ENCODE data around the gene ASCC1.

DNA sequence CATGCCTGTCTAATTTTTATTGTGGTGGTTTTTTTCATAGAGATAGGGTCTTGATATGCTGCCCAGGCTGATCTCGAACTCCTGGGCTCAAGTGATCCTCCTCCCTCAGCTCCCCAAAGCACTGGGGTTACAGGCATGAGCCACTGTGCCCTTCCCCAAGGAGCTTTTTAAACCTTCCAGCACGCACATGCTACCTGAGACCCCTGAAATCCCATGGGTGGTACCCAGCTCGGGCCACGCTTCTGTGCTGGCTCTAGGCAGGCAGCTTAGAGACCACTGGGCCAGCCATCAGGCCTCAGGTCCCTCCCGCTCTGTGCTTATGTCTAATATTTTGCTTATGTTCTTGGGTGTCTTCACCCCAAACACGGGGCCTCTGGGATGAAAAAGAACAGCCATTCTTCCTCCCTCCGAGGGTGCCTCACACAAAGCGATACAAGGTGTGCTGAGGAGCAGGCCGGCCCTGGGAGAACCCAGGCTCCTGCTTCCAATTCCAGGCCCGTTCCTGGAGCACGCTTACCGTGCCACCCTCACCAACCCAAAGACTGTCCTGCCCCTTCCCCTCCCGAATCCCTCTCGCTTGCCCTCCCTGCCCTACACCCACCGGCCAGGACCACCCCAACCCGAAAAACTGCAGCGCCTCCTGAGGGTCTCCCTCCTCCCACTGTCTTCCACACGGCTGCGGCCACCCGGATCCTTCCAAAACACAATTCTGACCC, 138.6 kb downstream of the ASCC1 start:
- TF ChIP-seq, protein P1, sequence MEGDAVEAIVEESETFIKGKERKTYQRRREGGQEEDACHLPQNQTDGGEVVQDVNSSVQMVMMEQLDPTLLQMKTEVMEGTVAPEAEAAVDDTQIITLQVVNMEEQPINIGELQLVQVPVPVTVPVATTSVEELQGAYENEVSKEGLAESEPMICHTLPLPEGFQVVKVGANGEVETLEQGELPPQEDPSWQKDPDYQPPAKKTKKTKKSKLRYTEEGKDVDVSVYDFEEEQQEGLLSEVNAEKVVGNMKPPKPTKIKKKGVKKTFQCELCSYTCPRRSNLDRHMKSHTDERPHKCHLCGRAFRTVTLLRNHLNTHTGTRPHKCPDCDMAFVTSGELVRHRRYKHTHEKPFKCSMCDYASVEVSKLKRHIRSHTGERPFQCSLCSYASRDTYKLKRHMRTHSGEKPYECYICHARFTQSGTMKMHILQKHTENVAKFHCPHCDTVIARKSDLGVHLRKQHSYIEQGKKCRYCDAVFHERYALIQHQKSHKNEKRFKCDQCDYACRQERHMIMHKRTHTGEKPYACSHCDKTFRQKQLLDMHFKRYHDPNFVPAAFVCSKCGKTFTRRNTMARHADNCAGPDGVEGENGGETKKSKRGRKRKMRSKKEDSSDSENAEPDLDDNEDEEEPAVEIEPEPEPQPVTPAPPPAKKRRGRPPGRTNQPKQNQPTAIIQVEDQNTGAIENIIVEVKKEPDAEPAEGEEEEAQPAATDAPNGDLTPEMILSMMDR (conservative IDR thresholded peaks at IDR 0.05; ENCODE audit: low read depth, low read length): no peak
- TF ChIP-seq MAZ (IDR thresholded peaks at IDR 0.05; ENCODE audit: borderline replicate concordance, low read depth, low read length): no peak
- TF ChIP-seq BHLHE40 (IDR thresholded peaks at IDR 0.05; ENCODE audit: low read depth, low read length): no peak
- no peak for TF ChIP-seq CEBPB (IDR thresholded peaks at IDR 0.05; ENCODE audit: low read depth, low read length)
- TF ChIP-seq RAD21 (IDR thresholded peaks at IDR 0.05; ENCODE audit: low read length): no peak
- no peak for TF ChIP-seq POLR2A (IDR thresholded peaks at IDR 0.05; ENCODE audit: low read depth, low read length)
- no peak for TF ChIP-seq RFX5 (IDR thresholded peaks at IDR 0.05; ENCODE audit: low read depth, low read length)

Measured in IMR-90 (cell line).